HL-60/S4 treated with phorbol 12-myristate 13-acetate at 8.2 ng/mL for 4 days and 3 days (cell line): ENCODE data around the gene ZNF679.
"Not testable (repeated sequence)": the region's sequence is repeated elsewhere in the genome, so short reads cannot be mapped to it uniquely, and the experiment has no call there.

Experiments
- in situ Hi-C: fragments of 300-500 bp; cut with MboI; formaldehyde crosslinking; loops from 2 replicates; pipeline ENCODE4 v1.15.0; 2022; ENCODE audit warnings: low sequenced_read_pairs

Gene ZNF679

DNA sequence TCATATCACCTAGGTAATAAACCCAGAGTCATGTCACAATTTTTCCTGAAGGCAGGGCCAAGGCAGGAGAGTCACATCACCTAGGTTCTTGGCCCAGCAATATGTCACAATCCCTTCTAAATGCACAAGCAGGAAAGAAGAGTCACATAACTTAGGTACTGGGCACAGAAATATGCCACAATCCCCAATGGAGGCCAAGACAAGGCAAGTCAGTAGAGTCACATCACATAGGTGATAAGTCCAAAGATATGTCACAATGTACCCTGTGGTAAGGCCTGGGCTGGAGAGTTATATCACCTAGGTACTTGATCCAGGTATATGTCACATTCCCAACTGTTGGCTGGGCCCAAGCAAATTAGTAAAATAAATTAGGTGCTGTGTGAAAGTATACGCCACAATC, at the start of gene ZNF679:
ZNF679 (plus strand) TSS at position 301 of the 400 bp plus-strand sequence. CDS start 20,644 bp downstream, outside the sequence.
- in situ Hi-C loops: not testable (repeated sequence)

DNA sequence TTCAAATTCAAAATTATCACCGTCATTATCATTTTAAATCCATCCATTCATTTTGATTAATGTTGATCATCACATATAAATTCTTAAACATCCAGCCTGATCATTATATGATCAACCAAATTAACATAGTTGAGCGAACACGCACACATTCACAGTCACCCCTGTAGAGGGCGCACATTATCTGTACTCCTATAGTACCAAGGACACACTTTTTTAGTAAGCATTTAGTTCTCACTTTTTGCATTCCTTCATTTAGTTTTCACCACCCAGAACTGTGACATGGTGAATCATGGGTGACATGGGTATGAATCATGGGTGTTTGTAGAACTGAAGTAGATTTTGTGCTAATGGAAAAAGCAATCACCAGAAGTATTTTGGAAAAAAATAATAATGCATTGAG, 47.3 kb upstream of the ZNF679 start:
- in situ Hi-C loops: no loop called here

DNA sequence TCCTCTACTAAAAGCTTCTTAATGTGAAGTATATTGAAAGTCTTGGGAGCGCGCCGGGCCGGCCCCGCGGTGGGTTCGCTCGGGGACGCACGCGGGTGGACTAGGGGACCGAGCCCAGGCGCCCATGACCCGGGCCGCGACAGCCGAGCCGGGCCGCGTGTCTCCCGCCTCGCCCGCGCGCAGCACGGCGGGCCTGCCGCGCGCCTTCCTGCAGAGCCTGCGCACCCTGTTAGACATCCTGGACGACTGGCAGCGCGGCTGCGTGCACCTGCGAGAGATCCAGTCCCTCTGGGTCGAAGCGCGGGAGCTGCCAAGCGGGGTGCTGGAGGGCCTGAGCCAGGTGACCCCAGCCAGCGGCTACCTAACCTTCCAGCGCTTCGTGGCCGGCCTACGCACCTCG, 46.7 kb upstream of the ZNF679 start:
- in situ Hi-C loops: no loop called here

DNA sequence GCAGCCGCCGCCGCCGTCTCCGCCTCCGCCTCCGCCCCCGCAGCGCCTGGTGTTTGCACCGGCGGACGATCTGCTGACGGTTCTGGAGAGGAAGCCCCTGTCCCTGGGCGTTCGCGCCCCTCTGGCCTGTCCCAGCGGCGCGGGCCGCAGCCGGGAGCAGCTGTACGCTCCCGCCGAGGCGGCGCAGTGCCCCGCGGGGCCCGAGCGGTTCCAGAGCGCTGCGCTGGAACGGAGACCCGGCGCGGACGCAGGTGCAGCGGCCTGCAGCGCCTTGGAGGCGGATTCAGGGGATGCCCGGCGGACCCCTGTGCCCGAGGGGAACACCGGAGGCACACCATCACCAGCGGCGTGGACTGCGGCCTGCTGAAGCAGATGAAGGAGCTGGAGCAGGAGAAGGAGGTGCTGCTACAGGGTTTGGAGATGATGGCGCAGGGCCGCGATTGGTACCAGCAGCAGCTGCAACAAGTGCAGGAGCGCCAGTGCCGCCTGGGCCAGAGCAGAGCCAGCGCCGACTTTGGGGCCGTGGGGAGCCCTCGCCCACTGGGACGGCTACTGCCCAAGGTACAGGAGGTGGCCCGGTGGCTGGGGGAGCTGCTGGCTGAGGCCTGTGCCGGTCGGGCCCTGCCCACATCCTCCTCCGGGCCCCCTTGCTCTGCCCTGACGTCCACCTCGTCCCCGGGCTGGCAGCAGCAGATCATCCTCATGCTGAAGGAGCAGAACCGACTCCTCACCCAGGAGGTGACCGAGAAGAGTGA, 46.1 kb upstream of the ZNF679 start:
- in situ Hi-C loops: no loop called here

DNA sequence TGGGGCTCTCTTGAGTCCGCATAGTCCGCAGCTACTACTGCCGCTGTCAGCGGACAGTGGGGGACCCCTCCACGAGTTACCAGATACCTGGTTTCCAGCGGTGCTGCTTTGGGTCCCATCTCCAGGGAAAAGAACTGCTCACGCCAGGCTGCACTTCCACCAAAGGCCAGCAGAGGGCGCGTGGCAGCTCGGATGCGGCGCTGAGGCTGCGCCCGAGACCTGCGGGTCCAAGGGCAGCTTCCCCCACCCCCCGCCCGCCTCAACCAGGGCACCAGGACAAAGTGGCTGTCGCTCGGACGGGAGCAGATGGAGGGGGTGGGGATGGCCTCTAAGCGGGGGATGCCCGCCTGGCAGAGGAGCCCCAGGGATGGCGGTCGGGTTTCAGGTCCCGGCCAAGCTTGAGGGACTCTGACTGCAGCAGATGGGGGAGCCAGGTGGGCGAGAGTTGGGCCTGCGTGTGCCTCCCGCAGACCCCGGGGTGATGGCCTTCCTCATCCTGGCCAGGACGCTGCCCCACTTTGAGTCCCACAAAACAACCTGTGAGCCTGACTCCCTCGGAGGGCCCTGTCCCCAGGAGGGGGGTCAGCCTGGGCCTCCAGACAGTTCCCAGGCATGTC, 45.0 kb upstream of the ZNF679 start:
- in situ Hi-C loops: no loop called here

DNA sequence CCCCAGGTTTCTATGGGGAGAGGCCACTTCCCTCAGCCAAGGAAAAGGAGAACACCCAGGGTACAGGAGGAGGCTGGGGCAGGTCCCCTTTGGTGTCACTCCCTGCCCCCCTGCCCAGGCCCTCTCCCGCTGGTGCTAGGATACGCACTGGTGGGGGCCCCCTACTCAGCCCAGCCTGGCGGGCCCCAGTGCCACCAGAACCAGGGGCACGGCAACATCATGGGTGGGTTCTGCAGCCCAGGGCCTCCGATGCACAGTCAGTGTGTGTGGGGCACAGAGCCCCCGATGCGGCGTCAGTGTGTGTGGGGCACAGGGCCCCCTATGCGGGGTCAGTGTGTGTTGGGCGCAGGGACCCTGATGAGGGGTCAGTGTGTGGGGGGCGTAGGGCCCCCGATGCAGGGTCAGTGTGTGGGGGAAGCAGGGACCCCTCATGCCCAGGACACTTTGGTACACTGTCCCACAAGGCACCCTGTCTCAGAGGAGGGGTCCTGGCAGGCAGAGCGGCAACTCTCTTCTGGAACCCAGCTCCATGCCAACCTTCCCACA, 44.4 kb upstream of the ZNF679 start:
- in situ Hi-C loops: no loop called here

DNA sequence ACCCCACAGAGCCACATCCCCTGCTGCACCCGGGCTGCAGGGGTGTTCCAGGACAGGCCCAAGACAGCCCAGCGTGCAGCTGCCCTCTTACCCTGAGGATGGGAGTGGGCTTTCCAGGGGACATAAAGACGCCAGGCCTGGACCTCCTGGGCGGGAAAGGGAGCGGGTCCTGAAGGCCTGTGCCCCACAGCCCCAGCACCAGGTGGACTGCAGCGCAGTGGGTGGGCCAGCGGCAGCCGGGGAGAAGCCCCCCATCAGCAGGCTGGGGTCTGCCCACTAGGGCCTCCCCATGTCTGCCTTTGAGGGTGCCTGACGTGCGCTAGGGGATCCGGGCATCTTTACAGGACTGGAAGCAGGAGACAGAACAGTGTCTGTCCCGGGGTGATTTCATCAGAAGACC, 43.9 kb upstream of the ZNF679 start:
- in situ Hi-C loops: no loop called here

DNA sequence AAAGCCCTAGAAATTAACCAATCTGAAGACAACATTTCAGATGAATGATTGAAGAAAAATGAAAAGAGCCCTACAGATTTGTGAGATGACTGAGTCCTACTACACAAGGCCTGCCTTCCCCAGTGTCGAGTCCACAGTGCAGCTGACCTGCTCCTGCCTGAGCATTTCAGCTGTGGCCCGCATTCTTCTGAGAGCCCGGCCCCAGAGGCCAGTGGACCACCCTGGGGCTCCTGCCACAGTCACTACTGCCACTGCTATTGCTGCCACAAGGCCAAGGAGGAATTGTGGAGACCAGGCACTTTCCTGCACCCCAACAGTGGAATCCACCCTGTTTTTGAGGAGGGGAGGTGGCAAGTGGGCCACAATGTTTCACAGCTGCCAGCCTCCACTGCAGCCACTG, 40.9 kb upstream of the ZNF679 start:
- in situ Hi-C loops: no loop called here

DNA sequence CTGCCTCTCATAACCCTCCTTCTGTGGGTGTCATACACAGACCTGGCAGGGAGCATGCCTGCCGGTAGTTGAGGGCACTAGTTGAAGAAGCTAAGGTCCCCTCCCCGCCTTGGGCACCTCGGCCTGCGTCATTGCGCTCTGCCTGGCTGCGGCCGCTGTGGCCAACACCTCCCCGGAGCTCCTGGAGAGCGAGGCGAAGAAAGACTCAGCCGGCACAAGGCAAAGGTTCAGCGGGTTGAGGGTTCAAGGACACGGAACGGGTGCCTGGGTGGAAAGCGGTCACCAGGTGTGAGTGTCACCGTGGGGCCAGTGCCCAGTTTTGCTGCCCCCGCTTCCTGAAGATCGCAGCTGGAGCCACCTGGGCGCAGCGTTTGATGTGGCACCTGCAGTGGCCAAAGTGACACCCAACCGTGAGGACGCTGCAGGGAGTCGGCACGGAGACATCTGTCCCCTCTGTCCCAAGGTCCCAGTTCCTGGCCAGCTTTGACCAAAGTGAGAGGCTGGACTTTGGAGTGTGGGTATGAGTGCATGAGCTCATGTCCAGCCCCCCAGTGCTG, 36.0 kb upstream of the ZNF679 start:
- in situ Hi-C loops: no loop called here

DNA sequence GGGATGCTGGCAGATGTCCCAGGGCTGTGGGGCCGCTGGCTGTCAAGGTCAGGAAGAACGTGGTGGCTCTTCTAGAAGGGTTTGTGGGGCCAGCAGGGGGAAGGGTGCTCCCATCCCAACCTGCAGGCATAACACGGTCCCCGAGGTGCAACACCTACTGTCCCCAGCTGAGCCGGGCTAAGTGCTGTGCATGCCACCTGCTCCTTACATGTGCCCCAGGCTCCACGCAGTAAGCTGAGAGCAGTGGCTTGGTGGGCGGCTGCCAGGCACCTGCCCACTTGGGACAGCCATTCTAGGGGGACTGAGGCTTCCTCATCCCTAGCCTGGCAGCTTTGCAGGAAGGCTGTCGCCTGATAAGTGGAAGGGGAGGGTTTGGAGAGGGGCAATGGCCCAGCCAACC, 35.5 kb upstream of the ZNF679 start:
- in situ Hi-C loops: no loop called here

DNA sequence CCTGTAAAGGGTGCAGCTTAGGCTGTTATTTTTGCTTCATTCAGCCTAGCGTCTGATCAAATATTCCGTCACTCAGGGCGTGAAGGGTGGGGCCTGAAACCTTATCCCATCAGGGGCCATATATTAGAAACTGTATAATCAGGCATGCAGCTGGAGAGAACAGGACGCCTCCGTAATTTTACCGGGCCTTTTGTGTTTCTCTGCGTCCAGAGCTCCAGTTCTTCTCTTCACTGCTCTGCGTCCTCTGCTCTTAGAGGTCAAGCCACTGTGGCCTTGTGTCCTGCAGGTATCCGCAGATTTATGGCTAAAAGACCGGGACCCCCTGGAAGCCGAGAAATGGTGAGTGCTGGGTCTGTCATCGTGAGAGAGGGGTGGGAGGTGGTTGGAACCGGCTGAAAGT, 21.4 kb upstream of the ZNF679 start, which contains the start of gene ZNF735:
ZNF735 (plus strand) TSS at position 301 of the 400 bp plus-strand sequence; CDS start at position 301, 0 bp downstream.
- in situ Hi-C loops: no loop called here

DNA sequence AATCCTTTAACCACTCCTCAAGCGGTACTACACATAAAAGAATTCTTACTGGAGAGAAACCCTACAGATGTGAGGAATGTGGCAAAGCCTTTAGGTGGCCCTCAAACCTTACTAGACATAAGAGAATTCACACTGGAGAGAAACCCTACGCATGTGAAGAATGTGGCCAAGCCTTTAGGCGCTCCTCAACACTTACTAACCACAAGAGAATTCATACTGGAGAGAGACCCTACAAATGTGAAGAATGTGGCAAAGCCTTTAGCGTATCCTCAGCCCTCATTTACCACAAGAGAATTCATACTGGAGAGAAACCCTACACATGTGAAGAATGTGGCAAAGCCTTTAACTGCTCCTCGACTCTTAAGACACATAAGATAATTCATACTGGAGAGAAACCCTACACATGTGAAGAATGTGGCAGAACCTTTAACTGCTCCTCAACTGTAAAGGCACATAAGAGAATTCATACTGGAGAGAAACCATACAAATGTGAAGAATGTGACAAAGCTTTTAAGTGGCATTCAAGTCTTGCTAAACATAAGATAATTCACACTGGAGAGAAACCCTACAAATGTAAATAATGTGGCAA, 8.5 kb upstream of the ZNF679 start:
- in situ Hi-C loops: not testable (repeated sequence)

DNA sequence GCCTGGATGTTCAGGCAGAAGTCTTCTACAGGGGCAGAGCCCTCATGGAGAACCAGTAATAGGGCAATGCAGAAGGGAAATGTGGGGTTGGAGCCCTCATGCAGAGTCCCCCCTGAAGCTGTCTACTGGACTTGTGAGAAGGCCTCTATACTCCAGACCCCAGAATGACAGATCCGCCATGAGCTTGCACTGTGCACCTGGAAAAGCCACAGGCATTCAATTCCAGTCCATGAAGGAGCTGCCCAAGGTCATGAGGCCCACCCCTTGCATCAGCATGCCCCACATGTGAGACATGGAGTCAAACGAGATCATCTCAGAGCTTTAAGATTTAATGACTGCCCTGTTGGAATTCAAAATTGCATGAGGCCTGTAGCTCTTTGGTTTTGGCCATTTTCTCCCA, 4.9 kb upstream of the ZNF679 start:
- in situ Hi-C loops: no loop called here

DNA sequence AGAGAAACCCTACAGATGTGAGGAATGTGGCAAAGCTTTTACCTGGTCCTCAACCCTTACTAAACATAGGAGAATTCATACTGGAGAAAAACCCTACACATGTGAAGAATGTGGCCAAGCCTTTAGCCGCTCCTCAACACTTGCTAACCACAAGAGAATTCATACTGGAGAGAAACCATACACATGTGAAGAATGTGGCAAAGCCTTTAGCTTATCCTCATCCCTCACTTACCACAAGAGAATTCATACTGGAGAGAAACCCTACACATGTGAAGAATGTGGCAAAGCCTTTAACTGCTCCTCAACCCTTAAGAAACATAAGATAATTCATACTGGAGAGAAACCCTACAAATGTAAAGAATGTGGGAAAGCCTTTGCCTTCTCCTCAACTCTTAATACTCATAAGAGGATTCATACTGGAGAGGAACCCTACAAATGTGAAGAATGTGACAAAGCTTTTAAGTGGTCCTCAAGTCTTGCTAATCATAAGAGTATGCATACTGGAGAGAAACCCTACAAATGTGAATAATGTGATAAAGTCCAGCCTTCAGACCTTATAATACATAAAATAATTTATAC, 38.2 kb downstream of the ZNF679 start:
- in situ Hi-C loops: no loop called here

DNA sequence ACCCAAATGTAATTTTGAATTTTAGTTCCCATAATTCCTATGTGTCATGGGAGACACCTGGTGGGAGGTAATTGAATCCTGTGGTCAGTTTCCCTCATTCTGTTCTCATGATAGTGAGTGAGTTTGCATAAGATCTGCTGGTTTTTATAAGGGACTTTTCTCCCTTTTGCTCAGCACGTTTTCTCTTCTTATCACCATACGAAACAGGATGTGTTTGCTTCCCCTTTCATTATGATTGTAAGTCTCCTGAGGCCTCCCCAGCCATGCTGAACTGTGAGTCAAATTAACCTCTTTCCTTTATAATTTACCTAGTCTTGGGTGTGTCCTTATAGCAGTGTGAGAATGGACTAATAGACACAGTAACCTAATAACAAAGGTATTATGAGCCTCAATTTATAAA, 49.4 kb downstream of the ZNF679 start:
- in situ Hi-C loops: no loop called here

DNA sequence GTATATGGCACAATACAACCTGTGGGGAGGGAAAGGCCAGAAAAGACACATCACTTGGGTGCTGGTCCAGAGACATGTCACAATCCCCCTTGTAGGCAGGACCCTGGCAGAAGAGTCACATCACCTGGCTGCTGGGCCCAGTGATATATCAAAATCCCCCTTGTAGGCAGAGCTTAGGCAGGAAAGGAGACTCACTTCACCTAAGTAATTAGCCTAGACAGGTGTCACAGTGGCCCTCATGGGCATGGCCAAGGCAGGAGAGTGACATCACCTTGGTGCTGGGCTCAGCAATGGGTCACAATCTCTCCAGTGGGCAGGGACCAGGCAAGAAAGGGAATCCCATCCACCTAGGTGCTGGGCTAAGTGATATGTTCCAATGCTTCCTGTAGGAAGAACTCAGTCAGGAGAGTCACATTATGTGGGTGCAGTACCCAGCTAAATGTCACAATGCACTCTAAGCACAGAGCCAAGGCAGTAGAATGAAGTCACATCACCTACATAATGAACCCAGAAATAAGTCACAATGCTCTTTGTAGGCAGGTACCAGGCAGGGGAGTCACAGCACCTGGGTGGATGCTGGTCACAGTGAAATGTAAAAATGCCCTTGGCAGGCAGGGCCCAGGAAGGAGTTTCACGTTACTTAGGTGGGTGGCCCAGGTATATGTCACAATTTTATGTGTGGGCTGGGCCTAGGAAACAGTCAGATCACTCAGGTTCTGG, 66.6 kb downstream of the ZNF679 start:
- in situ Hi-C loops: no loop called here

DNA sequence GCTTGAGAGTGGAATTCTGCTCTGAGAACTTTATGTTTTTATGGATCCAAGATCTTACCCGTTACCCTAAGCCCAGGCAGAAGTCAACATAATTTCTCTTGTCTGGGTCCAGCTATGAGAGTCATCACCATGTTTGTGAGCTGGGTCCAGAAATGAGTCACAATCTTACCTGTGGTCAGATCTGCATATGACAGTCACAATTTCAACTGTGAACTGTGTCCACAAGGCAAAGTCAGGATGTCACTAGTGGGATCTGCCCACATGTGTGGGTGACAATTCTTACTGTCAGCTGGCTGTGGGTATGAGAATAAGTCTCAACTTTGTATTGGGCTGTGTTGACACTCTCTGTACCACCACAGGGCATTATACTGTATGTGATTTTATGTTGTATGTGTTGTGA, 69.1 kb downstream of the ZNF679 start:
- in situ Hi-C loops: not testable (repeated sequence)

DNA sequence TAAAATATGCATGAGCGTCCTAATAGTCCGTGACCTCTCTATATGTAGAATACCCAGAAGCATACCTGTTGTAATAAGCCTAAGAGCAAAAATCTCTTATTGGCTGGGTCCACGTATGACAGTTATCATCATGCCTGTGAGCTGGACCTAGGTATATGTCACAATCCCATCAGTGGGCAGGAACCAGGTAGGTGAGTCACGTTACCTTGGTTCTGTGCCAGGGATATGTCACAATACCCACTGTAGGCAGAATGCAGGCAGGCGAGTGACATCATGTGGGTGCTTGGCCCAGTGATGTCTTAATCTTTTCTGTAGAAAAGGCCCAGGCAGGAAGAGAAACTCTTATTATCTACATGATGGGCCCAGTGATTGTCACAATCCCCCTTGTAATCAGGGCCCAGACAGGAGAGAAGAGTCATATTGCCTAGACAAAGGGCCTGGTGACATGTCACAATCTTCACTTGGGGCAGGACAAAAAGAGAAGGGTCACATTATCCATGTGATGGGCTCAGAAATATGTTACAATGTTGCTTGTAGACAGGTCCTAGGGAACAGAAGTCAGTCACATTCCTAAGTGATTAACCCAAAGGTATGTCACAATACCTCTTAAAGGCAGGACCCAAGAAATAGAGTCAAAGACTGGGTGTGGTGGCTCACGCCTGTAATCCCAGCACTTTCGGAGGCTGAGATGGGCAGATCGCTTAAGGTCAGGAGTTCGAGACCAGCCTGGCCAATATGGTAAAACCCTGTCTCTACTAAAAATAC, 72.5 kb downstream of the ZNF679 start:
- in situ Hi-C loops: no loop called here

DNA sequence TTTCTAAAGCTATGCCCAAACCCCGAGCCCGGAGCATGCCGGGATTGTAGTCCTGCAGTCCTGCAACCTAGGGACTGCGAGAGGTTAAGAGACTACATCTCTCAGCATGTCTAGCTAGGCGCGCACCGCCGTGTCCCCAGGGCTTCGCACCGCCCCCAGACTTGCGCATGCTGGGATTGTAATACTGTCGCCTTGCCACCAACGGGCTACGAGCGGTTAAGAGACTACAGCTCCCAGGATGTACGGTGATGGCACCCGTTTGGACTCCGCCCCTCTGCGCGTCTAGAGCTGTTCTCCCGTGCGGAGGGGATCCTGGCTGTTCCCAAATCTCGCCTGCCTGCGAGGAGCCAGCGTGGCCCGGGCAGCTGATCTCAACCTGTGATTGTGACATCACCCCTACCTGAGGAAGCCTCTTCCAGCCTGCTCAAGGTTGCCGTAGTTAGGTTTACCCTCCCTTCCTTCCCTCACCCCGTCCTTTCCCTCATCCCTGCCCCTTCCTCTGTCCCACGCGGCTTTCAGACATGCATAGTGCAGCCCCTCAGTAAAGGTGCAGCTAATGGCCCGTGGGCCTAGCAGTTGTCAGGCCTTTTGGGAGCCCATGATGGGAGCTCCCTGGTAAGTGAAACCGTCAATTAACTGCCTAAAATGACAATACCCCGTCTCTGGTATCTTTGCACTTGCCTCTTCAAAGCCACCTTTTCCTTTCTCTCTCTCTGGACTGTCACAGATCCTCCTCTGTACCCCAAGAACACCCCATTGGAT, 79.2 kb downstream of the ZNF679 start:
- in situ Hi-C loops: no loop called here
